SU-DHL-6 (cell line): Measurements from ENCODE around the gene ZNF609.

Experiments used
- CTCF ChIP-seq: fragments of 200-600 bp; sonication (generic); IDR thresholded peaks from one replicate; pipeline ENCODE4 v1.5.1; 2017; ENCODE audit warnings: antibody characterized with exemption, mild to moderate bottlenecking, low read length, moderate library complexity; ENCODE audit not compliant: insufficient read depth, poor library complexity, severe bottlenecking
- EZH2phosphoT487 ChIP-seq: fragments of 200-600 bp; sonication (generic), shearing (Covaris generic); conservative IDR thresholded peaks from 2 replicates; pipeline ENCODE4 v1.6.1; 2018; ENCODE audit warnings: mild to moderate bottlenecking, antibody characterized with exemption, low read length, moderate library complexity, mixed read lengths

GRCh38 chr15:64426845-64427465 lies 33.4 kb upstream of the ZNF609 start:
- TF ChIP-seq CTCF = no peak
- no peak for TF ChIP-seq EZH2phosphoT487
